MCF 10A (cell line): Measurements from ENCODE around the gene ENTR1. TPM values are rescaled to one million over a fixed set of nuclear protein-coding genes. Genes with fewer than 3 reads are reported as not detected.

Source experiments
- BruUV-seq: library from RNA; stranded (reverse); fragments of 400-500 nt; replicated peaks from 2 replicates; lab custom pipeline; 2021; lab: Mats Ljungman, UMichigan
- CTCF ChIA-PET: fragments of 300-600 bp; sonication (Branson Sonifier 250); formaldehyde crosslinking; extraction: SDS; loops from one replicate; lab custom pipeline; 2021; ENCODE audit warnings: antibody characterized with exemption, inconsistent platforms; lab: Yijun Ruan, JAX
- POLR2A ChIA-PET: fragments of 300-600, 350-650 bp; sonication (Branson Sonifier 250); formaldehyde crosslinking; extraction: SDS; loops from one replicate; lab custom pipeline; 2020; ENCODE audit warnings: antibody characterized with exemption, inconsistent platforms; lab: Yijun Ruan, JAX
- DNase-seq: peaks from one replicate; pipeline ENCODE4 v3.0.0-alpha.2; 2018; ENCODE audit not compliant: unreplicated experiment
- H3K27ac Mint-ChIP-seq: one replicate; pipeline ENCODE4 v1.8.0; 2022; ENCODE audit warnings: mild to moderate bottlenecking, low read depth, mixed read lengths; ENCODE audit not compliant: unreplicated experiment
- H3K27me3 Mint-ChIP-seq: one replicate; pipeline ENCODE4 v1.8.0; 2022; ENCODE audit warnings: mixed read lengths; ENCODE audit not compliant: insufficient read depth, unreplicated experiment
- H3K36me3 Mint-ChIP-seq: one replicate; pipeline ENCODE4 v1.8.0; 2022; ENCODE audit warnings: mild to moderate bottlenecking, moderate library complexity, mixed read lengths; ENCODE audit not compliant: insufficient read depth, unreplicated experiment
- H3K4me1 Mint-ChIP-seq: one replicate; pipeline ENCODE4 v1.8.0; 2022; ENCODE audit warnings: mixed read lengths; ENCODE audit not compliant: insufficient read depth, unreplicated experiment
- H3K4me3 Mint-ChIP-seq: one replicate; pipeline ENCODE4 v1.8.0; 2022; ENCODE audit warnings: mild to moderate bottlenecking, moderate library complexity, mixed read lengths; ENCODE audit not compliant: unreplicated experiment
- H3K9me3 Mint-ChIP-seq: one replicate; pipeline ENCODE4 v1.8.0; 2022; ENCODE audit warnings: mixed read lengths; ENCODE audit not compliant: unreplicated experiment
- intact Hi-C: fragments of 100-400 bp; cut with micrococcal nuclease; formaldehyde crosslinking; loops from 2 replicates; pipeline ENCODE4 v1.14.1; 2022
- total RNA-seq: library from RNA; stranded (reverse); gene quantifications from 2 replicates; pipeline ENCODE4 v1.2.3, GENCODE V29; 2022
- TF ChIP-seq, protein P1 (sequence below): fragments of 200-600 bp; IDR thresholded peaks from one replicate; pipeline ENCODE4 v1.8.0; 2022; ENCODE audit warnings: antibody characterized with exemption, mild to moderate bottlenecking; ENCODE audit not compliant: unreplicated experiment

The ENTR1 gene
- total RNA-seq, 1 experiment from 2014 or later = 82.2 TPM

DNA sequence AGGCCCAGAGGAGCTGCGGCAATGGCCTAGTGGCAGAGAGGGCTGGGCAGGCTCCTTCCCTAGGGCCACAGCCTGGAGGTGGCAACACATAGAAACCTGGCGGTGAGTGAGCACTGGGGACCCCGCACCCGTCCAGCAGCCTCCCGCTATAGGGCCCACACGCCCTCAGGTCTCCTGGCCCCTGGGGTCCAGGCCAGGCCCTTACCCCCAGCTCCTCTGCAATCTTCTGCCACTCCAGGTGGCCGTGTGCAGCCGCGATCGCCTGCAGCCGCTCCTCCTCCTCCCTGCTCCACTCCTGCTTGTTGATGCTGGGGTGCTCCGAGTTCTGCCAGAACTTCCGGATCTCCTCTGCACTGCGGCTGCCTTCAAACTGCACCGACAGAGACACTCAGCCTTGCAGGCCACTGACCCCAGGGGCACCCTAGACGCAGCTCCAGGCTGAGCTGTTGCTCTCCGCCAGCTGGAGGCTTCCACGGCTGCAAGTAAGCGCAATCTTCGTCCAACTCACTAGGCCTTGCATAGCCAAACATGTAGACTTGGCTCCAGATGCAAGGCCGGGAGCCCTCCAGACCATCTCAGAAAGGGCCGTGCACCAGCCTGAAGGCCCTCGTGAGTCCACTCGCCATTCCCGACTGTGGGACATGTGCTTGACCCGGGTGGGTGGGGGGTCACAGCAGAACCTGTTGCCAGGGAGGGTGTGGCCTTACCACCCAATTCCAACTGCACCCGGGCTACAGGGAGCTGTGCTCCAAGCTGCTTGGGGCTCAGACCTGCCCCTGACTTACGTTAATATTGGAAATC is 18.5 kb downstream of the ENTR1 start:
- no peaks in the 10 kb centered on the region for H3K27me3 Mint-ChIP-seq
- TF ChIP-seq, protein P1, sequence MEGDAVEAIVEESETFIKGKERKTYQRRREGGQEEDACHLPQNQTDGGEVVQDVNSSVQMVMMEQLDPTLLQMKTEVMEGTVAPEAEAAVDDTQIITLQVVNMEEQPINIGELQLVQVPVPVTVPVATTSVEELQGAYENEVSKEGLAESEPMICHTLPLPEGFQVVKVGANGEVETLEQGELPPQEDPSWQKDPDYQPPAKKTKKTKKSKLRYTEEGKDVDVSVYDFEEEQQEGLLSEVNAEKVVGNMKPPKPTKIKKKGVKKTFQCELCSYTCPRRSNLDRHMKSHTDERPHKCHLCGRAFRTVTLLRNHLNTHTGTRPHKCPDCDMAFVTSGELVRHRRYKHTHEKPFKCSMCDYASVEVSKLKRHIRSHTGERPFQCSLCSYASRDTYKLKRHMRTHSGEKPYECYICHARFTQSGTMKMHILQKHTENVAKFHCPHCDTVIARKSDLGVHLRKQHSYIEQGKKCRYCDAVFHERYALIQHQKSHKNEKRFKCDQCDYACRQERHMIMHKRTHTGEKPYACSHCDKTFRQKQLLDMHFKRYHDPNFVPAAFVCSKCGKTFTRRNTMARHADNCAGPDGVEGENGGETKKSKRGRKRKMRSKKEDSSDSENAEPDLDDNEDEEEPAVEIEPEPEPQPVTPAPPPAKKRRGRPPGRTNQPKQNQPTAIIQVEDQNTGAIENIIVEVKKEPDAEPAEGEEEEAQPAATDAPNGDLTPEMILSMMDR = no peak
- no peaks in the 10 kb centered on the region for H3K4me1 Mint-ChIP-seq
- no peak for DNase-seq
- no peaks in the 10 kb centered on the region for H3K9me3 Mint-ChIP-seq
- POLR2A ChIA-PET = interaction anchor here (0.6 kb wide), 2 partner anchors 18 to 175 kb away, joined by 3 read pairs; no protein-coding TSS in a partner anchor
- no TSS peak for BruUV-seq
- CTCF ChIA-PET = interaction anchor here (0.5 to 2.0 kb wide), 3 partner anchors 8 to 468 kb away, joined by 3 to 5 read pairs (median 3); partner anchors contain the start of gene DNLZ
- no peak overlapping the region for H3K4me3 Mint-ChIP-seq
- H3K27ac Mint-ChIP-seq = no peak overlapping the region
- peaks cover 85% of the 10 kb centered on the region for H3K36me3 Mint-ChIP-seq
- intact Hi-C loops = no loop called here

DNA sequence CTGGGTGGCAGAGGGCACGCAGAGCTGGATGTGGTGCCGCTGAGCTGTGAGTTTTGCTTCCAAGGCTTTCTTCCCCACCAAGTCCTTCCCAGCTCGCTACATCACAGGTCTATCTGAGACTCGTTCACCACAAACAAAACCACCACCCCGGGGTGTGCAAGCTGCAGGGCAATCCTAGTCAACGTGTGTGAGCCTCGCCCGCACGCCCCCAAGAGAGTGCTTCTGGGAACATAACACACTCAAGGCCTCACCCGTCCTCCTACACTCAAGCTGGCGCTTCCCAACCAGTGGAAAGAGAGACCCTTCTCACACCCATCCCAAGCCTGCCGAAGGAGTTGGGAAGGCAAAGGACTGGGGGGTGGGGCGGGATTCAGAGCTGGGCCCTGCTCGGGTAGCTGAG is 21.0 kb downstream of the ENTR1 start:
- no peak overlapping the region for H3K4me3 Mint-ChIP-seq
- H3K9me3 Mint-ChIP-seq = no peaks in the 10 kb centered on the region
- H3K36me3 Mint-ChIP-seq = peaks cover 85% of the 10 kb centered on the region
- BruUV-seq = no TSS peak
- H3K27ac Mint-ChIP-seq = no peak overlapping the region
- TF ChIP-seq, protein P1 = no peak
- intact Hi-C loops = no loop called here
- no peak for DNase-seq
- CTCF ChIA-PET = interaction anchor here (0.6 to 2.4 kb wide), 7 partner anchors 11 to 283 kb away, joined by 3 to 9 read pairs (median 4); partner anchors contain the start of gene DNLZ
- no peaks in the 10 kb centered on the region for H3K4me1 Mint-ChIP-seq
- POLR2A ChIA-PET = no interaction called here
- H3K27me3 Mint-ChIP-seq = no peaks in the 10 kb centered on the region

DNA sequence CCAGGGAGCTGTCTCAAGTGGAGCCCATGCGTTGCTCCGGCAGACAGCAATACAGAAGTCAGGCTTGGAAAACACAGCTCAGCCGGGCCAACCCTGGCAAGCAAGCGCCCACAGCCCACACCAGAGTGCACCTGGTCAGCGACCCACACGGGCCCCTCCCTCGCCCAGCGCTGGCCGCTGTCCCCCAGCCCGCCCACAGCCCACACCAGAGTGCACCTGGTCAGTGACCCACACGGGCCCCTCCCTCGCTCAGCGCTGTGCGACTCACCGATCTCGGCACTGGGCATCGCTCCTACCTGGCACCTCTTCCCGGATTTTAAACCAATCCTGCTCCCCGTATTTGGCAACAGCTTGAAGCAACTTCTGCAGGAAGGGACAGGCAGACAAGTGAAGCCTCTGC is 23.2 kb downstream of the ENTR1 start:
- H3K27me3 Mint-ChIP-seq = no peaks in the 10 kb centered on the region
- no peak overlapping the region for H3K27ac Mint-ChIP-seq
- H3K4me3 Mint-ChIP-seq = no peak overlapping the region
- intact Hi-C loops = no loop called here
- no peaks in the 10 kb centered on the region for H3K9me3 Mint-ChIP-seq
- H3K4me1 Mint-ChIP-seq = no peaks in the 10 kb centered on the region
- no peak for DNase-seq
- POLR2A ChIA-PET = no interaction called here
- TF ChIP-seq, protein P1 = no peak
- CTCF ChIA-PET = interaction anchor here (2.4 kb wide), 1 partner anchor 24 kb away, joined by 9 read pairs; the partner anchor contains the start of gene DNLZ
- BruUV-seq = no TSS peak
- H3K36me3 Mint-ChIP-seq = peaks cover 81% of the 10 kb centered on the region

DNA sequence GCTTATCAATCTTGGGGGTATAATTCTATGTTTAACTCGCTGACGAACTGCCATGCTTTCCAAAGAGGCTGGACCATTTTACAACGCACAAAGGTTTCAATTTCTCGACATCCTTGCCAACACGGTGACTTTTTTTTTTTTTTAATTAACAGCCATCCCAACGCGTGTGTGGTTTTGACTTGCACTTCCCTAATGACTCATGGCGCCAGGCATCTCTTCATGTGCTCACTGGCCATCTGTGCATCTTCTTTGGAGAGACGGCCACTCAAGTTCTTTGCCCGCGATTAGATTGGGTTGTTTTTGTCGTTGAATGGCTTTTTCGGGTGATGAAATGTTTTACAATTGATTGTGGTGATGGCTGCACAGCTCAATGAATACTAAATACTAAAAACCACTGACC is 24.4 kb downstream of the ENTR1 start:
- no peak overlapping the region for H3K4me3 Mint-ChIP-seq
- no peaks in the 10 kb centered on the region for H3K27me3 Mint-ChIP-seq
- ChIA-PET CTCF (interaction anchor here (1.3 kb wide), 1 partner anchor 23 kb away, joined by 4 read pairs; the partner anchor contains the start of gene DNLZ), POLR2A (no interaction called here)
- BruUV-seq = no TSS peak
- no peak for DNase-seq
- H3K27ac Mint-ChIP-seq = no peak overlapping the region
- TF ChIP-seq, protein P1 = no peak
- peaks cover 79% of the 10 kb centered on the region for H3K36me3 Mint-ChIP-seq
- intact Hi-C loops = no loop called here
- H3K9me3 Mint-ChIP-seq = no peaks in the 10 kb centered on the region
- H3K4me1 Mint-ChIP-seq = no peaks in the 10 kb centered on the region
